ENCODE measurements around the gene HIC2.
A peak's percentile ranks its signal among the peaks of the same experiment; 100 is the strongest.
"Not testable (repeated sequence)": the region's sequence is repeated elsewhere in the genome, so short reads cannot be mapped to it uniquely, and the experiment has no call there.

Gene HIC2

DNA sequence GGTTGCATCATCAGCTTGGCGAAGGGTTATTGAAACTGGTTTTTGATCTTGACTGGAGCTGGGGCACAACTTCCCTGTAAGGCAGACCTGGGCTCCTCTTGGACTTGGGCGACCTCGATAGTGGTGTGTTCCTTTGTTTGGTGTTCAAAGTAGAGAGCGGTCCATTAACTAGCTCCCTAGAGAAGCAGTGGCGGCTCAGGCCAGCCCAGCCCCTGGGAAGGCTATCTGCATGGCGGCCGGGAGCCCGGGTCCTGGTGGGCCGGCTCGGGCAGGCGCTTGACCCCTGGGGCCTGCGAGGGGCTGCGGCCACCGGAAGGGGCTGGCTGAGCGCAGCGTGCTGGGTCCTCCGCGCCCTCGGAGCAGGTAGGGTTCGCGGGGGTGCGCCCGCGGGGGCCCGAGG, 796 bp upstream of the HIC2 start:
- H3K27me3 Mint-ChIP-seq; H3K4me3 Mint-ChIP-seq; H3K4me1 Mint-ChIP-seq; H3K9me3 Mint-ChIP-seq; ATAC-seq (ENCODE audit: low read depth); H3K27ac Mint-ChIP-seq; H3K36me3 Mint-ChIP-seq: not testable (repeated sequence)
- peak in 1 of 2 donors; percentile 11 for DNase-seq (ENCODE audit: low spot score in 2 of 2)

GRCh38 chr22:21417853-21418252, 682 bp downstream of the HIC2 start:
- not testable (repeated sequence) for H3K36me3 Mint-ChIP-seq
- peak overlapping the region; percentile 44 for H3K4me3 Mint-ChIP-seq
- DNase-seq (ENCODE audit: low spot score in 2 of 2) = peak in 1 of 2 donors; percentile 25

GRCh38 chr22:21418974-21419638, 1.9 kb downstream of the HIC2 start:
- ATAC-seq (ENCODE audit: low read depth); H3K9me3 Mint-ChIP-seq; H3K4me3 Mint-ChIP-seq; H3K27ac Mint-ChIP-seq; H3K27me3 Mint-ChIP-seq; H3K36me3 Mint-ChIP-seq; H3K4me1 Mint-ChIP-seq: not testable (repeated sequence)
- peak in 1 of 2 donors; percentile 10 for DNase-seq (ENCODE audit: low spot score in 2 of 2)

More at GRCh38 chr22:21417853-21418252, 682 bp downstream of the HIC2 start:
- ATAC-seq (ENCODE audit: low read depth) = peak; percentile 13
- not testable (repeated sequence) for H3K27me3 Mint-ChIP-seq, H3K27ac Mint-ChIP-seq, H3K4me1 Mint-ChIP-seq, H3K9me3 Mint-ChIP-seq

- H3K4me3 Mint-ChIP-seq, H3K36me3 Mint-ChIP-seq, H3K9me3 Mint-ChIP-seq, H3K27ac Mint-ChIP-seq, H3K27me3 Mint-ChIP-seq, H3K4me1 Mint-ChIP-seq: not testable (repeated sequence)
- ATAC-seq (ENCODE audit: low read depth) (peak; percentile 68), DNase-seq (ENCODE audit: low spot score in 2 of 2) (peak in 1 of 2 donors; percentile 16)
Measured at GRCh38 chr22:21420180-21420763, 3.1 kb downstream of the HIC2 start.

GRCh38 chr22:21424084-21424709, 7.0 kb downstream of the HIC2 start:
- H3K27ac Mint-ChIP-seq; DNase-seq (ENCODE audit: low spot score in 2 of 2); H3K36me3 Mint-ChIP-seq; H3K4me1 Mint-ChIP-seq; H3K4me3 Mint-ChIP-seq; H3K27me3 Mint-ChIP-seq; ATAC-seq (ENCODE audit: low read depth); H3K9me3 Mint-ChIP-seq: not testable (repeated sequence)

GRCh38 chr22:21434378-21435233, 17.4 kb downstream of the HIC2 start:
- ATAC-seq (ENCODE audit: low read depth); H3K36me3 Mint-ChIP-seq; H3K4me3 Mint-ChIP-seq; H3K27me3 Mint-ChIP-seq; H3K4me1 Mint-ChIP-seq; H3K27ac Mint-ChIP-seq; DNase-seq (ENCODE audit: low spot score in 2 of 2); H3K9me3 Mint-ChIP-seq: not testable (repeated sequence)

DNA sequence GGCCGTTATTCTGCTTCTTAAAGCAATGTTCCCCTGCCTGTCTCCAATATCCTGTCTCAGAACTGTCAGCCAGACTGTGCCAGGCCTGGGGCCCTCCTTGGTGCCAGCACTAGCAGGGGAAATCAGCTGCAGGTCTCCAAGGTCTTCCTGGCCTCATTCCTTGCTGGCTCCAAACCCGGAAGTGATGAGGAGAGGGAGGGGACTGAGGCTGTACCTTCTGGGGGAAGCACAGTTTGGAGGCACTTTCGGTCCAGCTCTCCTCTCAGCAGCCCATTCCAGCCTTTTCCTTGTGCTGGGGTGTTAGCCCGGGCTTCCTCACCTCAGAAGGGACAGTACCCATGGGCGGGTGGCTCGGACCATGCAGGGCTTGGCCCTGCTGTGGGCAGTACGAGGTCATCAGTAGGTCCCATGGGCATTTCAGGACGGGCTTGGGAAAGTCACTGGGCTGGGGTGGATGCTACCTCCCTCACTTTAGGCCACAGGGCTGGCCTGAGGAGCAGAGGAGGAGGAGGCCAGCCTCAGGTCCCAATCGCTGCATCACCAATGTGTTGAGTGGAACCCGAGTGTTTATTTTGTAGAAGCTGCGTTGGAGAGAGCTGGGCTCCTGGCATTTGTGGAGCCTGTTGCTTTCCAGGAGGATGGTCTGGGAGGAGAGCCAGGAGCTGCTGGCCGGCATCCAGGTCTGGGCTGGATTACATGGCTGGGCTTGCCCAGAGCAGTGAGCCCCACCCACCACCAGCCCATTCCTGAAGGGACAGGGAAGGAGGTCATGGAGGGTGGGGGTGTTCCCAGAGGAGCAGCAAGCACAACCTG, 19.0 kb downstream of the HIC2 start:
- H3K4me1 Mint-ChIP-seq; DNase-seq (ENCODE audit: low spot score in 2 of 2); ATAC-seq (ENCODE audit: low read depth); H3K27me3 Mint-ChIP-seq; H3K27ac Mint-ChIP-seq; H3K36me3 Mint-ChIP-seq; H3K4me3 Mint-ChIP-seq; H3K9me3 Mint-ChIP-seq: not testable (repeated sequence)

GRCh38 chr22:21438013-21438412, 20.8 kb downstream of the HIC2 start:
- H3K27ac Mint-ChIP-seq; H3K4me1 Mint-ChIP-seq; H3K36me3 Mint-ChIP-seq; H3K27me3 Mint-ChIP-seq; H3K9me3 Mint-ChIP-seq; ATAC-seq (ENCODE audit: low read depth); H3K4me3 Mint-ChIP-seq: not testable (repeated sequence)
- DNase-seq (ENCODE audit: low spot score in 2 of 2) = peak in 1 of 2 donors; percentile 2

- H3K27me3 Mint-ChIP-seq, H3K4me1 Mint-ChIP-seq: not testable (repeated sequence)
Measured at GRCh38 chr22:21440018-21440636, 23.0 kb downstream of the HIC2 start.

GRCh38 chr22:21440676-21441075, 23.5 kb downstream of the HIC2 start:
- DNase-seq (ENCODE audit: low spot score in 2 of 2); ATAC-seq (ENCODE audit: low read depth): not testable (repeated sequence)

More at GRCh38 chr22:21440018-21440636, 23.0 kb downstream of the HIC2 start:
- not testable (repeated sequence) for H3K27ac Mint-ChIP-seq; H3K36me3 Mint-ChIP-seq; H3K4me3 Mint-ChIP-seq; DNase-seq (ENCODE audit: low spot score in 2 of 2); H3K9me3 Mint-ChIP-seq; ATAC-seq (ENCODE audit: low read depth)

GRCh38 chr22:21441170-21441569, 24.0 kb downstream of the HIC2 start:
- H3K36me3 Mint-ChIP-seq; ATAC-seq (ENCODE audit: low read depth); H3K4me3 Mint-ChIP-seq; H3K9me3 Mint-ChIP-seq; H3K4me1 Mint-ChIP-seq; H3K27me3 Mint-ChIP-seq; H3K27ac Mint-ChIP-seq: not testable (repeated sequence)
- peak in 1 of 2 donors; percentile 4 for DNase-seq (ENCODE audit: low spot score in 2 of 2)

More at GRCh38 chr22:21440676-21441075, 23.5 kb downstream of the HIC2 start:
- H3K27me3 Mint-ChIP-seq, H3K36me3 Mint-ChIP-seq, H3K4me3 Mint-ChIP-seq, H3K4me1 Mint-ChIP-seq, H3K27ac Mint-ChIP-seq, H3K9me3 Mint-ChIP-seq: not testable (repeated sequence)

- H3K4me1 Mint-ChIP-seq; H3K9me3 Mint-ChIP-seq; DNase-seq (ENCODE audit: low spot score in 2 of 2); H3K4me3 Mint-ChIP-seq; H3K27ac Mint-ChIP-seq; ATAC-seq (ENCODE audit: low read depth); H3K27me3 Mint-ChIP-seq: not testable (repeated sequence)
- H3K36me3 Mint-ChIP-seq = peaks cover 10% of the 10 kb centered on the region
Measured at GRCh38 chr22:21442123-21442522, 25.0 kb downstream of the HIC2 start.

DNA sequence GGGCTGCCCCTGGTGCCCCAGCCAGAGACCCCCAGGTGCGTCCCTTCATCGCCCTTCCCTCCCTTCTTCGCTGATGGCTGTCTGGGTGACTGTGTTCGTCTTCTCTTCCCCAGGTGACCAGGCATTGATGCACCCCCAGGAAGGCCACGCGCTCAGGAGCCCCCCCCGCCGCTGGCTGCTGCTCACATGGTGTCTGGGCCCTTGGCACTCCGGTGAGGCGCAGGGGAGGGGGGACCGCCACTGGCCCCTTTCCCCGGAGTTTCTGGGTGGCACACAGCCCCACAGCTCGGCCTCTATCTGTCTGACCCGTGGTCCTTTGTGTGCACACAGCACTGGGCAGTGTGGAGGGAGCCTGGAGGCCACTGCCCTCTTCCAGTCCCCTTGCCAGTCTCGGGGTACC, 25.5 kb downstream of the HIC2 start:
- not testable (repeated sequence) for H3K27me3 Mint-ChIP-seq; ATAC-seq (ENCODE audit: low read depth); H3K27ac Mint-ChIP-seq; H3K9me3 Mint-ChIP-seq; H3K4me3 Mint-ChIP-seq; H3K4me1 Mint-ChIP-seq
- DNase-seq (ENCODE audit: low spot score in 2 of 2) = peak in 1 of 2 donors; percentile 6
- peaks cover 11% of the 10 kb centered on the region for H3K36me3 Mint-ChIP-seq
